ENCODE measurements around the gene DOCK7. TPM values are rescaled to one million over a fixed set of nuclear protein-coding genes. Genes with fewer than 3 reads are reported as not detected.
A peak's percentile ranks its signal among the peaks of the same experiment; 100 is the strongest.
"Not testable (repeated sequence)": the region's sequence is repeated elsewhere in the genome, so short reads cannot be mapped to it uniquely, and the experiment has no call there.

Gene DOCK7
- total RNA-seq, 2 donors from 2014 or later = 7.6 to 10.7 TPM

DNA sequence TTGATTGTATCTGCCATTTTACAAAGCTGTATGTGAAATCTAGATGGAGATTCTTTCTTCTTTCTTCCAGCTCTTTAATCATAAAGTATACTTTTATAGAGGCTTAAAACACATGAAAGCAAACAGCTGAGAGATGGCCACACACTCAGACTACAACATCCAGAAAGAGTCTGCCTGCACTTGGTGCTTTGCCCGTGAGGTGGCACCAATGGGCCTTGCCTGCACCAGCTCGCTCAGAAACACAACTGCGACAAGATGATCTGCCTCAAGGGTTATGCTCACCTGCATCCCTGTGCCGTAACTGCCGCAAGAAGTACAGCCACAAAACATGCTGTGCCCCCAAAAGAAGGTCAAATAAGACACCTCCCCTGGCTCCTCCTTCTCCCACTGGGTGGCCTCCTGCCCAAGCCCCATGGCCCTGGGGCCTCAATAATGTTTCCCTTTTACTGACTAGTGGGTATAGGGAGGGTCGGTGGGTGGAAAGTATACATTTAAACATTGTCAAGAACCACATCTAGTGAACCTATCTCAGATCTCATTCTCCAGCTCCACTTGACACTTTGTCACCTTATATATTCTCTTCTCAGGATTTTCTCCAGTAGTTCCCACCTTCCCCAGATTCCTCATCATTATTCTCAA lies 157.6 kb downstream of the DOCK7 start:
- no peak for DNase-seq
- Mint-ChIP-seq H3K36me3 (ENCODE audit: insufficient read depth in 2 of 2) (no peaks in the 10 kb centered on the region), H3K9me3 (no peaks in the 10 kb centered on the region), H3K27ac (no peak overlapping the region), H3K27me3 (ENCODE audit: low read depth) (no peaks in the 10 kb centered on the region), H3K4me1 (ENCODE audit: low read depth) (no peaks in the 10 kb centered on the region), H3K4me3 (no peak overlapping the region)
- ATAC-seq (replicated peaks in 1 of 2) = no peak

DNA sequence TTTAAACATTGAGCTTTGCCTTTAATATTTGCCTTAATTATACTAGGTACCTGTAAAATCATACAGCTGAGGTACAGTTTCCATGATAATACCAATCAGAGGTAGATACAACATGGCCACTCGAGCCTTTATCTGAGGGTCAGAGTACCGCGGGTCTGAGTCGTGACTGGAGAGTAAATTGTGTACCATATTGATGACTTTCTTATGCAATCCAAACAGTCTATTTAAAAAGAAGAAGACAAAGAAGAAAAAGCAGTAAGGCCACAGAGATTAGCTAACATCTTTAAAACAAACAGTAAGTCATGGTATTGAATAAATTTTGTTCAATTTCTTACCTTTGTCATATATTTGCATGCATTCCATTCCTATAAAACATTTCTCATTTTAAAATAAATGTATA lies 159.0 kb downstream of the DOCK7 start:
- Mint-ChIP-seq H3K27me3 (ENCODE audit: low read depth) (no peaks in the 10 kb centered on the region), H3K36me3 (ENCODE audit: insufficient read depth in 2 of 2) (no peaks in the 10 kb centered on the region), H3K4me3 (no peak overlapping the region), H3K9me3 (no peaks in the 10 kb centered on the region), H3K27ac (no peak overlapping the region), H3K4me1 (ENCODE audit: low read depth) (no peaks in the 10 kb centered on the region)
- no peak for DNase-seq
- ATAC-seq (replicated peaks in 1 of 2) = no peak

DNA sequence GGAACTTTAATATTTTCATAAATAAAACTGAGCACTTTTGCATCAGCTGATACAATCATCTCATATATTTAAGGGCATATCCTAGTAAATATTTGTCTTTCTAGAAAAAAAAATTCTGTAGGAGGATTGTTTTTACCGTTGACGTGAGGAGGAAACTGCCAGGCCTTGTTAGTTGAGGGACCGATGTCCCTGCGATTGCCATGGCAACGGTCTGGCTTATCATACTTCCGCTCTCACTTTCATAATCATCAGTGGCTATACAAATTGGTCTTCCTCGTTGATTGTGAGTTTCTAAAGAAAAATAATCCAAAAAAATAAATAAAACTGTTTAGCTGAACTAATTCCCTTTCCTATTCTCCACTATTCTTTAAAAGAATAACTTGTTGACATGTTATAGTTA lies 160.2 kb downstream of the DOCK7 start:
- DNase-seq (peak in 1 of 2 donors; percentile 8), ATAC-seq (replicated peaks in 1 of 2) (no peak)
- Mint-ChIP-seq H3K4me1 (ENCODE audit: low read depth) (no peaks in the 10 kb centered on the region), H3K36me3 (ENCODE audit: insufficient read depth in 2 of 2) (no peaks in the 10 kb centered on the region), H3K27ac (no peak overlapping the region), H3K4me3 (no peak overlapping the region), H3K27me3 (ENCODE audit: low read depth) (no peaks in the 10 kb centered on the region), H3K9me3 (no peaks in the 10 kb centered on the region)

- not testable (repeated sequence) for H3K9me3 Mint-ChIP-seq; H3K27me3 Mint-ChIP-seq (ENCODE audit: low read depth); H3K4me1 Mint-ChIP-seq (ENCODE audit: low read depth); H3K4me3 Mint-ChIP-seq; DNase-seq; ATAC-seq (replicated peaks in 1 of 2); H3K27ac Mint-ChIP-seq; H3K36me3 Mint-ChIP-seq (ENCODE audit: insufficient read depth in 2 of 2)
These were observed 160.8 kb downstream of the DOCK7 start for GRCh38 chr1:62527346-62527745.

DNA sequence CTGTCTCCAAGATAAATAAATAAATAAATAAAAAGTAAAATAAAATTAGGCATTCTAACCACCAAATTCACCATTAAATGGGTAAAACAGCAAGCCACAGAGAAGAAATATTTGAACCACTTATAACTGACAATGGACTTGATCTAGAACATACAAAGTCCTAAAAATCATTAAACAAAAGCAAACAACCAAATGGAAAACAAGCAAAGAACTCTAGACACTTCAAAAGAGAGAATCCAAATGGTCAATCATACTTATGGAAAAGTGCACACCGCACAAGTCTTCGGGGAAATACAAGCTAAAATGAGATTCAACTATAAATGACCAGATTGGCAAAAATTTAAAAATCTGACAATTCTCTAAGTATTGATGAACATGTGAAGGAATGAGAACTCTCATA lies 164.3 kb downstream of the DOCK7 start:
- H3K9me3 Mint-ChIP-seq = peaks cover 2 to 4% of the 10 kb centered on the region in 2 donors
- DNase-seq (no peak), ATAC-seq (replicated peaks in 1 of 2) (no peak)
- peaks cover 4% of the 10 kb centered on the region in 2 donors for H3K36me3 Mint-ChIP-seq (ENCODE audit: insufficient read depth in 2 of 2)
- no peaks in the 10 kb centered on the region for H3K27me3 Mint-ChIP-seq (ENCODE audit: low read depth)
- H3K4me1 Mint-ChIP-seq (ENCODE audit: low read depth) = no peaks in the 10 kb centered on the region
- H3K4me3 Mint-ChIP-seq = no peak overlapping the region
- H3K27ac Mint-ChIP-seq = no peak overlapping the region

DNA sequence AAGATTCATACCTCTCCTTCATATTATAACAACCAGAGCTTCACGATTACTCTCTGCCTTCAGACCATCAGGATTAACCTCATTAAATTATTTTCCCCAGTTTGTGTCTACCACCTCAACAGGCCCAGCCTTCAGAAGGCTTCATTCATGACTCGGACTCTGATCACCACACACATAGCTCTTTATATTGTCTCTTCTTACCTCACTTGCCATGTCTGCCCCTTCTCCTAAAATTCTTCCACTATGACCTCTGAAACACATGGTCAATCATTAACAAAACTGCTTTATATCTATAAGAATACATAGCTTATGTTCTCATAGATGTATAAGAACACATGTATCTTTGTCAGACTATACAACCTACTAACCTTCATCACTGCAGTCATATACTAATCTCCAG lies 171.6 kb downstream of the DOCK7 start:
- peaks cover 4 to 6% of the 10 kb centered on the region in 2 donors for H3K36me3 Mint-ChIP-seq (ENCODE audit: insufficient read depth in 2 of 2)
- no peak overlapping the region for H3K4me3 Mint-ChIP-seq
- ATAC-seq (replicated peaks in 1 of 2) = no peak
- no peak for DNase-seq
- H3K9me3 Mint-ChIP-seq = peaks cover 3 to 4% of the 10 kb centered on the region in 2 donors
- no peaks in the 10 kb centered on the region for H3K27me3 Mint-ChIP-seq (ENCODE audit: low read depth)
- H3K27ac Mint-ChIP-seq = no peak overlapping the region
- H3K4me1 Mint-ChIP-seq (ENCODE audit: low read depth) = no peaks in the 10 kb centered on the region

DNA sequence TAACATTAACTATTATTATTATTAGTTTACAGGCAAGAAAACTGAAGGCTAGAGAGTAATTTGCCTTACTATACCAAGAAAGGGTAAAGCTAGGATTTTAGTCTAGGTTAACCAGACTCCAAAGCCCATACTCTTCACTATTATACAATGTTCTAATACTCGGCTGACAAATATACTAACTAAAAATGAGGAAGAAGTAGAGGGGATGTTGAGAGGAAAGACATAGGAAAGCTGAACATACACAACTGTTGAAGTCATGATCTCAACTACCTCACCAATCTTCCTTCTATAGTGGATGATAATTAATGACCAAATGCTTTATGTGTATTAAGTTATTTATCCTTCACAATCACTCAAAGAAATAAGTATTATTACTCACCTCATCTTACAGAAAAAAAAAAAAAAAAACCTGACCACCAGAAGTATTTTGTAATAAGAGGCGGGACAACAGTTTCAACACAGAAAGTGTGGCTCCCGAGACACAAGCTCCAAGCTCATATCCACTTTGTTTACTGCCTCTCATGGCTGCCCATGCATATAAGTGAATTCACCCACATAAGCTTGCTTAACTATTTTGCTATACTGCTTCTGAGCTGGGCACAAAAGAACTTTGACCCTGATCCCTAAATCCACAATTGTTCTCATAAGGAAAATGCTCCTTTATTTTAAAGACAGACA lies 173.3 kb downstream of the DOCK7 start:
- H3K27me3 Mint-ChIP-seq (ENCODE audit: low read depth) = no peaks in the 10 kb centered on the region
- ATAC-seq (replicated peaks in 1 of 2) = no peak
- H3K27ac Mint-ChIP-seq = no peak overlapping the region
- H3K36me3 Mint-ChIP-seq (ENCODE audit: insufficient read depth in 2 of 2) = peaks cover 4 to 6% of the 10 kb centered on the region in 2 donors
- H3K4me3 Mint-ChIP-seq = no peak overlapping the region
- no peak for DNase-seq
- H3K9me3 Mint-ChIP-seq = peaks cover 3 to 4% of the 10 kb centered on the region in 2 donors
- no peaks in the 10 kb centered on the region for H3K4me1 Mint-ChIP-seq (ENCODE audit: low read depth)

- no peak overlapping the region for H3K27ac Mint-ChIP-seq
- no peaks in the 10 kb centered on the region for H3K4me1 Mint-ChIP-seq (ENCODE audit: low read depth)
- no peaks in the 10 kb centered on the region for H3K9me3 Mint-ChIP-seq
- ATAC-seq (replicated peaks in 1 of 2) (no peak), DNase-seq (no peak)
- no peaks in the 10 kb centered on the region for H3K27me3 Mint-ChIP-seq (ENCODE audit: low read depth)
- no peaks in the 10 kb centered on the region for H3K36me3 Mint-ChIP-seq (ENCODE audit: insufficient read depth in 2 of 2)
- H3K4me3 Mint-ChIP-seq = no peak overlapping the region
These were observed 175.2 kb downstream of the DOCK7 start for GRCh38 chr1:62513013-62513412.

- H3K4me3 Mint-ChIP-seq = no peak overlapping the region
- H3K9me3 Mint-ChIP-seq = no peaks in the 10 kb centered on the region
- no peak overlapping the region for H3K27ac Mint-ChIP-seq
- H3K4me1 Mint-ChIP-seq (ENCODE audit: low read depth) = no peaks in the 10 kb centered on the region
- H3K36me3 Mint-ChIP-seq (ENCODE audit: insufficient read depth in 2 of 2) = no peaks in the 10 kb centered on the region
- DNase-seq = no peak
- no peak for ATAC-seq (replicated peaks in 1 of 2)
- no peaks in the 10 kb centered on the region for H3K27me3 Mint-ChIP-seq (ENCODE audit: low read depth)
These were observed 179.2 kb downstream of the DOCK7 start for GRCh38 chr1:62509028-62509427.

GRCh38 chr1:62508187-62508758 lies 179.9 kb downstream of the DOCK7 start:
- H3K9me3 Mint-ChIP-seq = no peaks in the 10 kb centered on the region
- DNase-seq = no peak

GRCh38 chr1:62500210-62500609 lies 188.0 kb downstream of the DOCK7 start:
- H3K27ac Mint-ChIP-seq = no peak overlapping the region
- no peak overlapping the region for H3K4me3 Mint-ChIP-seq
- ATAC-seq (replicated peaks in 1 of 2) = no peak

More at GRCh38 chr1:62508187-62508758, 179.9 kb downstream of the DOCK7 start:
- H3K27ac Mint-ChIP-seq = no peak overlapping the region
- no peak for ATAC-seq (replicated peaks in 1 of 2)
- no peaks in the 10 kb centered on the region for H3K4me1 Mint-ChIP-seq (ENCODE audit: low read depth)
- H3K27me3 Mint-ChIP-seq (ENCODE audit: low read depth) = no peaks in the 10 kb centered on the region
- H3K4me3 Mint-ChIP-seq = no peak overlapping the region
- no peaks in the 10 kb centered on the region for H3K36me3 Mint-ChIP-seq (ENCODE audit: insufficient read depth in 2 of 2)

GRCh38 chr1:62494137-62494536 lies 194.0 kb downstream of the DOCK7 start:
- no peaks in the 10 kb centered on the region for H3K36me3 Mint-ChIP-seq (ENCODE audit: insufficient read depth in 2 of 2)

More at GRCh38 chr1:62500210-62500609, 188.0 kb downstream of the DOCK7 start:
- no peaks in the 10 kb centered on the region for H3K27me3 Mint-ChIP-seq (ENCODE audit: low read depth)
- no peaks in the 10 kb centered on the region for H3K36me3 Mint-ChIP-seq (ENCODE audit: insufficient read depth in 2 of 2)
- DNase-seq = no peak
- H3K9me3 Mint-ChIP-seq = no peaks in the 10 kb centered on the region
- H3K4me1 Mint-ChIP-seq (ENCODE audit: low read depth) = no peaks in the 10 kb centered on the region

GRCh38 chr1:62493656-62494055 lies 194.5 kb downstream of the DOCK7 start:
- H3K27ac Mint-ChIP-seq = no peak overlapping the region
- ATAC-seq (replicated peaks in 1 of 2) (no peak), DNase-seq (no peak)
- H3K36me3 Mint-ChIP-seq (ENCODE audit: insufficient read depth in 2 of 2) = no peaks in the 10 kb centered on the region
- no peaks in the 10 kb centered on the region for H3K4me1 Mint-ChIP-seq (ENCODE audit: low read depth)
- no peaks in the 10 kb centered on the region for H3K9me3 Mint-ChIP-seq
- no peaks in the 10 kb centered on the region for H3K27me3 Mint-ChIP-seq (ENCODE audit: low read depth)
- no peak overlapping the region for H3K4me3 Mint-ChIP-seq

More at GRCh38 chr1:62494137-62494536, 194.0 kb downstream of the DOCK7 start:
- H3K27ac Mint-ChIP-seq = no peak overlapping the region
- DNase-seq (no peak), ATAC-seq (replicated peaks in 1 of 2) (no peak)
- no peaks in the 10 kb centered on the region for H3K9me3 Mint-ChIP-seq
- no peaks in the 10 kb centered on the region for H3K4me1 Mint-ChIP-seq (ENCODE audit: low read depth)
- H3K4me3 Mint-ChIP-seq = no peak overlapping the region
- no peaks in the 10 kb centered on the region for H3K27me3 Mint-ChIP-seq (ENCODE audit: low read depth)
